Activated T-helper 1 cell treated with Interleukin-2 at 50 U/mL for 16 hours (primary cell): ENCODE data around the gene PPP1R9A.

Source experiments
- DNase-seq: peaks from one replicate; pipeline ENCODE4 v3.0.0-alpha.2; 2020; ENCODE audit warnings: low read depth

PPP1R9A gene

DNA sequence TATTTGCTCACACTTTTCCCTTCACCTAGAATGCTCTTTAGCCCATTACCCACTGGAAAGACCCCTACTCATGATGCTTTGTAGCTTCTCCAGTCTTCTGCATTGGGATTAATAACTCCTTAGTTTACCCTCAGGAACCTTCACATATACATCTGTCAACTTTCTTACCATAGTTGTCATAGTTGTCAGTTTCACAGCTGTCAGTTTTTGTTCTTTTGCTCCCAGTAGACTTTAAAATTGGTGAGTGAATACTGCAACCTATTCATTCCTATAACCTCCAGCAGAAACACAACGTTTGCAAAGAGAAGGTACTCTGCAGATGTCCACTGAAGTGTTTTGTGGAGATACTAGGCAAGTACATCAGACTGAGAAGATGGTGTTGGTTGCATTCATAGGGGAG, 414.3 kb downstream of the PPP1R9A start:
- DNase-seq, result no peak

DNA sequence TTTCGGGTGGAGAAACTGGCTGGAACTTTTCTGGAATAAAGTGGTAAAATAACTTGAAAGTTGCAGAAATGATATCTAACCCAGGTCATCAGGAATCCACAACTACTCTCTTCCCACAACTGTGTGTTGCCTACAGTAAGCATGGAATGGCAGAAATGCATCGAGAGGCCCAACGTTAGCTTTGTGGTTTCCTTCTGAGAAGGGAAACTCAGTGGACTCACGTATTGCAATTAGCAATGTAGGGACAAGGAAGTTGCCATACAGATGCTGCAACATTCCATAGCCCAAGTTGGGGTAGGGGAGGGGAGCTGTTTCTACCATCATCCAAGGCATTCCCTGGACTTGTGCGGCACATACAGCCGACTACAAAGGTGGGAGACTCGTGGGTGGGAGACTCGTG, 415.0 kb downstream of the PPP1R9A start:
- DNase-seq, result no peak

DNA sequence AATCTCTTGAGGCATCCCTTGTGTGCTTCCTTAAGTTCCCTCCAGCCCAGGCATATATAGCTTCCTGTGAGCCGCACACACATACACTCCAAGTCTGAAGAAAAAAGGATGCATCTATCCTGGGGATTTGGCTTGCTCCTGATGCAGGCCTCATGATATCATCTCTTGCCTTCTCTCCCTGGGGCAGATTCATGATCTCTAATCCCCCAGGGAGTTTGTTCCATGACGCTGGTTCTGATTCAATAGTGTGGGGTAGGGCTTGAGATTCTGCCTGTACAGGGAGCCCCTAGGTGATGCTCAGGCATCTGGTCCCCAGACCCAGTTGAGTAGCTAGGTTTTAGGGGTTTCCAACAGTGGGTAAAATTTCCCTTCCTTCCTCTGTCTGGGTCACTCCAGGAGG, 415.5 kb downstream of the PPP1R9A start:
- DNase-seq, result no peak

DNA sequence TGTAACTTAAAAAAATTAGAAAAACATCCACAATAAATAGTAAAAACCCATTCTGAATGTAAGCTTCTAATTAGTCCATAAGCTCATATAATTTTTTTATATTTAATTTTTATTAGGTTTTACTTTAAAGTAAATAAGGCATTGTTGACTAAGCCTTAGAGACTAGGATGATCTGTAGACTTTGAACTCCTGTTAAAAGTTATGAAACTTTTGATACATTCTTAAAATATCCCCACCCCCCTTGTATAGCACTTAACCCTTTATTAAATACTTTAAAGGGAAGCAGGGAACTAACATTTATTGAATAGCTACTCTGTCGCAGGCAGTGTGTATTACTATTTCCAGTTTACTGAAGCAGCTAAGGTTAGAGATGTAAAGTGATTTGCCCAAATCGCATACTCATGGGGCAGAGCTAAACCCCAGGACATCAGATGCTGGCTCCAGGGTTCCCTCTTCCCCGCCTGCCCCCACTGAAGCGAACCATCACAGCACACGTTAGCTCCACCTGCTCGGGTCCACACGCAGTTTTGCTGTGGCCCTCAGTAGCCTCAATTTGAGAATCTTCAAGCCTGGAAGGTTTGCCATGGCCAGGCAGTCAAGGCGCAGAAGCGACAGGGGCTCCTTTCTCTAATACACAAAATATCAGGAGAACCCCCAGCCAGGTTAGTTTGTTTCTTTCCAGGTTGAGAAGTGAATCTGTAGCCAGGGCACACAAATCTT, 416.2 kb downstream of the PPP1R9A start:
- no peak for DNase-seq

DNA sequence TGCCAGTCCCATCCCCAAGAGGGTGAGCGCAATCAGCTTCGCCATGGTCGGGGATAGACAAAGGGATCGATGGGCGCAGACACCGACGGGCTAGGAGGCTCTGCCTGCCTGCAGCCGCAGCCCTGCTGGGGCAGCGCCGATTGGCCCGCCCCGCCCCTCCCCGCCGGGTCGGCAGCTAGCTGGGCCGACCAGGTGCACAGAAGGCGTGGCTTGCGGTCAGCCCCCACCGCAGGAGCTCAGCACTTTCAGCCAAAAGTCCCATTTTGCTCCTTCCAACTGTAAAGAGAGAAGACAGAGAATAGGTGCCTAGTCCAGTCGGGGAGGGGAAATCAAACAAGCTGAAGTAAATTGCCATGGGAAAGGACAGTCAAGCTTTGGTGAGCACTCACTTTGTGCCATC, 417.0 kb downstream of the PPP1R9A start, which contains the start of gene PON1:
TSS of gene PON1 (minus strand) at position 102 of the 400 bp plus-strand sequence. CDS start at position 45, 57 bp downstream.
- DNase-seq, result no peak

DNA sequence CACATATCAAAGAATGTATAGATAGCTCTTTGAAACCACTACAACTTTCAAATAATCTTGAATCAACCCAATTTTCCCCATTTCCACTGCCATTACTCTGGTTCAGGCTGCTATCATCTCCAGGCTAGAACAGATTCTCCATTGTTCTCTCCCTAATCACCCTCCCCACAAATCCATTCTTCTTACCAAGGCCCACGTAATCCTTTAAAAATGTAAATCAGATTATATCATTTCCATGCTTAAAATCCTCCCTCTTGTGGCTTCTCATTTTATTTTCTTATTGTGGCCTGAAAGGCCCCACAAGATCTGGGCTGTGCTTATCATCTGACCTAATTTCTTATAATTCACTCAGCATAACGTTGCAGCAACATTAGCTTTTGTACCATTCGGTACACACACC, 420.0 kb downstream of the PPP1R9A start:
- DNase-seq, result no peak

DNA sequence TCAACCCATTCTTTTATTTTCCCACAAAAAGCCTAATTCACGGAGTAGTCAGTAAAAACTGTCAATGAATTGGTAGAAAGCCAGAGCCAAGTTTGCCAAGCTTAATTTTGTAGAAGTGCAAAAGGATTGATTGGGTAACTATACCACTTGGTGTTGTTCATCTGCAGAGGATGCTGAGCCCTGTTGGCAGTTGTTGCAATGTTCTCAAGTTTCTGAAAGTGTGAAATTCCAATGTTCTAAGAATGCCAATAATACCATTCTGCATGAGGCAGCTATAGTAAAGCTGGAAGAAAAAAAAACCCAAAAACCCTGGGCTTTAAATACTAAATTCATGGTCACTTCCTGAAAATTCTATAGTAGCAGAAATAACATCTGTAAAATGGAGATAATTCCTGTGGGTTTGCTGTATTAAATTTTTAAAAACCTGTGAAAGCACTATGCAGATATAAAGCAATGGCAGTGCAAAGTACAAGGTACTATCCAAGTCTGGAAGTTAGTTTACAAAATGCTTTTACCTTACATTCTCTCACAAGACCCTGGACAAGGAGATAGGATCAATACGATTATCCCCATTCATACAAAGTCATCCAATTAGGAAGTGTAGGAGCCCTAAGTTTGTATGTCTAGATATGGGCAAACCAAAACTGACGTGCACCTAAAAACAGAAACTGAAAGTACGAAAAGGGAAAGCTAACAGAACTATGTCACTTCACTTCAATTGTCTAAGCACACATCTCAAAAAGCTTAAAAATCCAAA, 423.0 kb downstream of the PPP1R9A start:
- DNase-seq, result no peak

DNA sequence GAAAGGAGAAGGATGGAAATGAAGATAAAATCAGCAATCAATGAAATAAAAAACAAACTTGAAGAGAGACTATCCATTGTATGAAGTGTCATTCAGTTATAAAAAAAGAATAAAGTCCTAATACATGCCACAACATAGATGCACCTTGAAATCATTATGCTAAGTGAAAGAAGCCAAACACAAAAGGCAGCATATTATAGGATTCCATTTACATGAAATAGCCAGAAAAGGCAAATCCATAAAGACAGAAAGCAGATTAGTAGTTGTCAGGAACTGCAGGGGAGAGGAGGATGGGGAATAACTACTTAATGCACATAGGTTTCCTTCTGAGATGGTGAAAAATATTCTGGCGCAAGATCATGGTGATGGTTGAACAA, 423.6 kb downstream of the PPP1R9A start:
- DNase-seq, result no peak

DNA sequence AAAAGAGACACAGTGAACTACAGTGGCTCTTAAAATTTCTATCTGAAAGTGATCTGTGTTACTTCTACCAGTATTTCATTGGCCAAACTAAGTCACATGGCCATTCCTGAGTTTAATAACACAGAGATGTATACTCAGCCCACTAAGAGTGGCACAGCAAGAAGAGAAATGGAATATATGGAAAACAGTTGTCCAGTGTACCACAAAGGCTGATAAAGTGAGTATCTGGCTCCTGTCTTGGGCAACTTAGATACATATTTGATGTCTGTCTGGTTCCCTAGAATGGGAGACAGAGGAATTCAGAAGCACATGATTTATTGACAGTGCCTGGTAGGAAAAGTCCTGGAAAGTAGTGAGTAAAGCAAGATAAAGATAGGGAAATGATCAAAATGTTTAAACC, 427.1 kb downstream of the PPP1R9A start:
- no peak for DNase-seq

DNA sequence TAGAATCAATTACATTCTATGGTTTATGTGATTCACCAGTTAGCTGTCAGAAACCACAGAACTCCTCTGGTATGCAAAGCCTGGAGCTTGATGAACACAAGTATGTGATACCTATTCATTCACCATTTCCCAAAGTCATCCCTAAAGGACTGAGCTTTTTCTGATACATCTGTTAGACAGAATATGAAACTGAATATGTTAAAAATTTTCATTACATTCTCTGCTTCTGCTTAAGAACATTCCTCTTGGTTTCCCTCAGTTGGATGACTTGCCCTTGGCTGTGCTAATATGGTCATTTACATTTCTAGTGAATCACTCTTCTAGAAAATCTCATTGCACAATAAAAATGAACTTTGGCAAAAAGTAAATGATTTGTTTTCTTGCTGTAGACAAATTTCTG, 427.7 kb downstream of the PPP1R9A start:
- no peak for DNase-seq

DNA sequence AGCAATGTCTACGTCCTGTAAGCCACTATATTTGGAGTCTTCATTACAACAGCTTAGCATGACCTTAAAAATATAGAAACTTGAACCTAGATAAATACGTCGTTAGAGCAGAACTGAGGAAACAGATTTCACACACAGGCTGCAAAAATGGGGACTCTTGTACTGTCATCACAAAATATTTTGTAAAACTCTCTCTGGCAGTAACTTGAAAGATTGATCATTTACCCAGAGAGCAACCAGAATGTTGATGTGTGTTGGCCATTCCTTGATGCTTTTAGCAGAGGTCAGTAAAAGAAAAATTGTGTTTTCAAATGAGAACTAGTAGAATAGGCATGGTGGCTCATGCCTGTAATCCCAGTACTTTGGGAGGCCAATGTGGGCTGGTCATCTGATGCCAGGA, 431.4 kb downstream of the PPP1R9A start:
- no peak for DNase-seq

DNA sequence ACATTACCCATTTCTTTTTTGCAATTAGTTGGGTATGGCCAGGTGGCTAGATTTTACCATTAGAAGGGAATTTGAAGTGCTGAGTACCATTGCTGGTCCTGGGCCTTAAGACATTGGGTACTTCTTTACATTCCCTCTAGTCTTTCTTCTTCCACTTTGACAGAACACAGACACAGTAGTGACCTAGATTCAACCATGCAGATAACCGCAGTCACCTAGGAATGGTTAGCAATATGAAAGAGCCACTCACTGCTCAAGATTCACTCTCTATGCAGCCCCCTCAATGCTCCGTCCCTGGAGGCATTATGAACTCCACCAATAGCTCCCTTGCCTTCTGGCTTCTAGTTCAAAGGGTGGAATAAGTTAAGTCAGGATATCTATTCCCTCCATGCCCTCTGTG, 433.1 kb downstream of the PPP1R9A start:
- DNase-seq, result no peak

DNA sequence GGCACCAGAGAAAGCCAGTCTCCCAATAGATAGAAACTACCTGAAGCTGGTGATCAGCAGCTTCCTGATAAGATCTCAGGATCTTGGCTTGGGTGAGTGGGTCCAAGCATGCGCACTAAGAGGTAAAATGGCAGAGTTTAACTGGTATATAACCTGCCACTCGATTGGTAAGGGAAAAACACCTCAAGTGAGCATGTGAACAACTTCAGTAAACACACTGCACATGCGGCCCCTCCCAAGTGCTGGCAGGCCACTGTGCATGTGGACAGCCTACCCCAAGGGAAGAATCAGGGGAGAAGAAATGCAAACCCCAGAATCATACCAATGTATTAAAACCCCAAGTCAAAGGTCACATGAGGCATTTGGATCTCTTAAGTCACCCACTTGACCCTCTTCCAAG, 434.6 kb downstream of the PPP1R9A start:
- DNase-seq, result no peak

DNA sequence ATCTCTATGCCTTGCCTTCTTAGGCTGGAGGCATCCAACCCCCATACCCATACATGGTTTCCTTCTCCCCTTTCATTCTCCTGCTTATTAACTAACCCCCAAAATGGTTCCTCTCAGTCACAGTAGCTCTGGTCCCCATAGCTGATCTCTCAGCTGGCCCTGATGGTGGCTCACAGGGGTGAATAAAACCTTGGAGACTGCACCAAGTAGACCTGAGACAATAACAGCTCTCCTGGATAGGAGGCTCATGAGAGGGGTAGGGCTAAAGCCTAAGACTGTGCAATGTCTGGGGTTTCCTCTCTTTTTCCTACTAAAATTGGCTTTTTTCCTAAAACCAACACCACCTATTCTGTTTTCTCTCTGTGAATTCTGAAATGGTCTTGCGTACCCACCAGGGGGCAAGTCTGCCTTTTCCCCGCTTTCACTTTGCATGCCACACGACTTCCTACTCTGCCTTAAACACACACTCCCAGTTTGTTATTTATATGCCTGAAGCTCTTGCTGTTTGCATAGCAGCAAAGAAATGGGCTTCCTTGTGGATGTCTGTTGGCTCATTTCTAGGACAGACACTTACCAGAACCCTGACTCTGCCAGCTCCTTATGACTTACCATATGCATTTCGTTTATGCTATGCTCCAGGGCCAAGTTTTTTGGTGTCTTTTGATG, 435.4 kb downstream of the PPP1R9A start:
- DNase-seq, result no peak
